Nephron (organoid): ENCODE measurements around the gene UBA5.

ENCODE experiments used
- H3K27ac Mint-ChIP-seq, 3 experiments: 2 replicates each; pipeline ENCODE4 v1.8.0; 2020; ENCODE audit warnings: mixed read lengths in 3 of 3, mild to moderate bottlenecking in 2 of 3, moderate library complexity in 1 of 3
- H3K27me3 Mint-ChIP-seq: 2 replicates; pipeline ENCODE4 v1.8.0; 2021; ENCODE audit warnings: low read depth, mild to moderate bottlenecking, moderate library complexity, mixed read lengths
- H3K36me3 Mint-ChIP-seq: 2 replicates; pipeline ENCODE4 v1.8.0; 2020; ENCODE audit warnings: low read depth, mixed read lengths
- H3K4me1 Mint-ChIP-seq: 2 replicates; pipeline ENCODE4 v1.8.0; 2020; ENCODE audit warnings: mixed read lengths
- H3K4me3 Mint-ChIP-seq, 3 experiments: 2 replicates each; pipeline ENCODE4 v1.8.0; 2020; ENCODE audit warnings: mild to moderate bottlenecking in 3 of 3, mixed read lengths in 3 of 3, moderate library complexity in 2 of 3
- H3K9me3 Mint-ChIP-seq: 2 replicates; pipeline ENCODE4 v1.8.0; 2020; ENCODE audit warnings: mixed read lengths
- CTCF ChIP-seq, 3 experiments: fragments of 200-600 bp; sonication (generic); IDR thresholded peaks; one replicate each; pipeline ENCODE4 v1.5.0; 2021; ENCODE audit warnings: antibody characterized with exemption in 3 of 3; ENCODE audit not compliant: unreplicated experiment in 3 of 3

UBA5 gene

GRCh38 chr3:132654721-132655120, 5.4 kb upstream of the UBA5 start:
- Mint-ChIP-seq H3K36me3 (no peaks in the 10 kb centered on the region), H3K27me3 (no peaks in the 10 kb centered on the region), H3K9me3 (no peaks in the 10 kb centered on the region), H3K4me1 (peaks cover 14% of the 10 kb centered on the region), H3K27ac (no peak overlapping the region), H3K4me3 (no peak overlapping the region)
- TF ChIP-seq CTCF (IDR thresholded peaks at IDR 0.05; ENCODE audit: unreplicated experiment in 3 of 3) = no peak

- no peak for TF ChIP-seq CTCF (IDR thresholded peaks at IDR 0.05; ENCODE audit: unreplicated experiment in 3 of 3)
- no peaks in the 10 kb centered on the region for H3K27me3 Mint-ChIP-seq
- no peaks in the 10 kb centered on the region for H3K9me3 Mint-ChIP-seq
- peaks cover 14% of the 10 kb centered on the region for H3K4me1 Mint-ChIP-seq
- no peak overlapping the region for H3K4me3 Mint-ChIP-seq
- no peaks in the 10 kb centered on the region for H3K36me3 Mint-ChIP-seq
- H3K27ac Mint-ChIP-seq = peak overlapping the region in 1 of 3 experiments; percentile 26
Observed at GRCh38 chr3:132655471-132655870, 4.7 kb upstream of the UBA5 start.

- Mint-ChIP-seq H3K4me1 (peaks cover 32% of the 10 kb centered on the region), H3K9me3 (no peaks in the 10 kb centered on the region), H3K4me3 (peak overlapping the region; percentile 97 to 99 (median 98)), H3K27ac (peak overlapping the region; percentile 3 to 98 (median 10)), H3K36me3 (peaks cover 3% of the 10 kb centered on the region), H3K27me3 (no peaks in the 10 kb centered on the region)
- TF ChIP-seq CTCF (IDR thresholded peaks at IDR 0.05; ENCODE audit: unreplicated experiment in 3 of 3) = no peak
Observed at GRCh38 chr3:132657869-132658747, 2.0 kb upstream of the UBA5 start.

DNA sequence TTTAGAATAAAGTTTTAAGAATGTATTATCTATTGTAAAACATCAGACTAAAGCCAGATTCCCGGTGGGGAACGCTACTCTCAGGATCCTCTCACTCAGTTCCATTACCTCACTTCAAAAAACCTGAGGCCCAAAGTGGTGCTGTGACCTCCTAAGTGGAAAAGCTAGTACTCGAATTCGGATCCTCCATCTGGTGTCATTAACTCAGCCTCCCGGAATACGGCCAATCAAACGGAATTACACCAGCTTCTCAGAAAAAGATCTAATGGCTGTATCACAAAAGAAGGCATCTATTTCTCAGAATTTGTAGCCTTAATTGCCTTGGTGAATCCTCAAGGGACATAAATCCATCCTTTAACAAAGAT, 1.1 kb upstream of the UBA5 start:
- H3K4me3 Mint-ChIP-seq = peak overlapping the region; percentile 97 to 99 (median 98)
- no peaks in the 10 kb centered on the region for H3K27me3 Mint-ChIP-seq
- no peak for TF ChIP-seq CTCF (IDR thresholded peaks at IDR 0.05; ENCODE audit: unreplicated experiment in 3 of 3)
- H3K27ac Mint-ChIP-seq = peak overlapping the region; percentile 98 to 99 (median 98)
- H3K4me1 Mint-ChIP-seq = peaks cover 36% of the 10 kb centered on the region
- H3K9me3 Mint-ChIP-seq = no peaks in the 10 kb centered on the region
- H3K36me3 Mint-ChIP-seq = peaks cover 3% of the 10 kb centered on the region

DNA sequence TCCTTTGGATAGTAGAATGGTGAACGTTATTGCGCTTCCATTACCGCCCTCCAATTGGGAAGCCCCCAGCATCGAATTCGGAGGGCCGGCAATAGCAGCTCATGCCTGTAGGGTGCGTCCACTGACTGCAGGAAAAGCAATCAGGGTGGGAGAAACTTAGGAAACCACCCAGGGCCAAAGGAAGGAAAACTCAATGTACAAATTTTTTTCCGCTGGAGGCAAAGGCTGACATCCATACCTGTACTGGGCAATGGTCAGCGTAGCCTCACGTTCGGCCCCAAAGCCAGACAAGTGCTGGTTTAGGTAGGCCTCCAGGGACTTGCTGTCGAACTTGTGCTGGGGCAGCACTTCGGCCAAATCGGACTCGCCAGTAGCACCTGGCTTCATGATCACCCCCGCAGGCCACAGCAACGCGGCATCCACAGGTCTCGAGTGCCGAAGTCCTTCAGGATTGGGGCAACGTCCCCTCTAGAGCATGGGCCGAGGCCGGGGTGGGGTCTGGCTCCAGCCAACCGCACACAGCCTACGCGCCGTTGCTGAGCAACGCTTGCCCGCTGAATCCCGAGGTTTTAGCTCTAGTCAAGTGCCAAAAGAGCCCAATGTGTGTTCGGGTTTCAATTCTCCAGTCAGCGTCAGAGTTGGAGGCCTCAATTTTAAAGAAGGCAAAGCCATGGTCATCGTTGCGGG, 621 bp upstream of the UBA5 start, which contains the start of gene ACAD11:
Gene ACAD11 (minus strand): TSS at position 445 of the 687 bp plus-strand sequence. CDS start 58 bp downstream, at position 387.
- Mint-ChIP-seq H3K36me3 (peaks cover 3% of the 10 kb centered on the region), H3K4me1 (peaks cover 36% of the 10 kb centered on the region), H3K9me3 (no peaks in the 10 kb centered on the region), H3K27me3 (no peaks in the 10 kb centered on the region), H3K27ac (peak within 1 kb of the TSS; percentile 98 to 99 (median 98)), H3K4me3 (peak within 1 kb of the TSS; percentile 97 to 99 (median 98))
- peak; percentile 66 to 75 (median 72) for TF ChIP-seq CTCF (IDR thresholded peaks at IDR 0.05; ENCODE audit: unreplicated experiment in 3 of 3)
